Neural cell (in vitro differentiated cells): ENCODE results near the gene PLD5. TPM values are rescaled to one million over a fixed set of nuclear protein-coding genes. Genes with fewer than 3 reads are reported as not detected.

ENCODE experiments used
- H2AFZ ChIP-seq: fragments of 200-600, 300-800 bp; sonication (generic), shearing (Covaris generic); 2 replicates; pipeline ENCODE4 v1.6.0; 2014; ENCODE audit warnings: low read depth, mild to moderate bottlenecking, antibody characterized with exemption, low read length, moderate library complexity
- H3F3A ChIP-seq: fragments of 200-600 bp; shearing (Covaris generic); 2 replicates; pipeline ENCODE4 v1.6.1; 2016; ENCODE audit warnings: mild to moderate bottlenecking, moderate library complexity, mixed read lengths, antibody characterized with exemption, low read length; ENCODE audit not compliant: insufficient read depth, poor library complexity, severe bottlenecking
- H3K27ac ChIP-seq: fragments of 200-600, 300-800 bp; sonication (generic), shearing (Covaris generic); 2 replicates; pipeline ENCODE4 v1.5.1; 2014; ENCODE audit warnings: mild to moderate bottlenecking, low read length, moderate library complexity
- H3K27me3 ChIP-seq: fragments of 300-800, 200-600 bp; sonication (generic), shearing (Covaris generic); 2 replicates; pipeline ENCODE4 v1.6.0; 2014; ENCODE audit warnings: mild to moderate bottlenecking, low read depth, low read length, moderate library complexity; ENCODE audit not compliant: insufficient read depth
- H3K36me3 ChIP-seq: fragments of 300-800, 200-600 bp; sonication (generic), shearing (Covaris generic); 2 replicates; pipeline ENCODE4 v1.5.1; 2014; ENCODE audit warnings: mild to moderate bottlenecking, antibody characterized with exemption, low read length, moderate library complexity; ENCODE audit not compliant: insufficient read depth
- H3K4me2 ChIP-seq: fragments of 300-800, 200-600 bp; sonication (generic), shearing (Covaris generic); 2 replicates; pipeline ENCODE4 v1.6.0; 2014; ENCODE audit warnings: mild to moderate bottlenecking, low read length
- H3K4me3 ChIP-seq: fragments of 300-800, 200-600 bp; sonication (generic), shearing (Covaris generic); 2 replicates; pipeline ENCODE4 v1.5.1; 2014; ENCODE audit warnings: mild to moderate bottlenecking, low read length, moderate library complexity
- H3K79me2 ChIP-seq: fragments of 200-600 bp; shearing (Covaris generic); replicated peaks from 2 replicates; pipeline ENCODE4 v1.6.0; 2014; ENCODE audit warnings: mild to moderate bottlenecking, low read length, moderate library complexity; ENCODE audit not compliant: insufficient read depth
- H3K9ac ChIP-seq: fragments of 300-800, 200-600 bp; sonication (generic), shearing (Covaris generic); 2 replicates; pipeline ENCODE4 v1.6.1; 2016; ENCODE audit warnings: mild to moderate bottlenecking, low read length, mixed read lengths
- H3K9me2 ChIP-seq: fragments of 200-600 bp; shearing (Covaris generic); 2 replicates; pipeline ENCODE4 v1.6.1; 2016; ENCODE audit warnings: mild to moderate bottlenecking, low read length, mixed read lengths; ENCODE audit not compliant: insufficient read depth
- H3K9me3 ChIP-seq: fragments of 200-600, 300-800 bp; sonication (generic), shearing (Covaris generic); 2 replicates; pipeline ENCODE4 v1.6.1; 2016; ENCODE audit warnings: mild to moderate bottlenecking, mixed run types, low read length, moderate library complexity, mixed read lengths
- H4K20me1 ChIP-seq: fragments of 200-600 bp; shearing (Covaris generic); 2 replicates; pipeline ENCODE4 v1.6.1; 2016; ENCODE audit warnings: mild to moderate bottlenecking, mixed run types; ENCODE audit not compliant: insufficient read depth
- CTCF ChIP-seq: fragments of 450-650 bp; IDR thresholded peaks from 2 replicates; pipeline ENCODE4 v1.5.1; 2014; ENCODE audit warnings: antibody characterized with exemption, mild to moderate bottlenecking, moderate library complexity; ENCODE audit not compliant: poor library complexity, severe bottlenecking
- EP300 ChIP-seq: fragments of 450-650 bp; conservative IDR thresholded peaks from 2 replicates; pipeline ENCODE4 v1.6.1; 2014; ENCODE audit warnings: antibody characterized with exemption, mild to moderate bottlenecking, moderate library complexity; ENCODE audit not compliant: poor library complexity, severe bottlenecking
- EZH2 ChIP-seq: fragments of 200-600, 300-800 bp; shearing (Covaris generic), sonication (generic); IDR thresholded peaks from 2 replicates; pipeline ENCODE4 v1.6.1; 2014; ENCODE audit warnings: antibody characterized with exemption, low read length, borderline replicate concordance, mild to moderate bottlenecking; ENCODE audit not compliant: insufficient read depth, poor library complexity, severe bottlenecking
- MXI1 ChIP-seq: fragments of 450-650 bp; conservative IDR thresholded peaks from 2 replicates; pipeline ENCODE4 v1.6.1; 2014; ENCODE audit warnings: antibody characterized with exemption, mild to moderate bottlenecking; ENCODE audit not compliant: poor library complexity, severe bottlenecking
- POLR2AphosphoS5 ChIP-seq: IDR thresholded peaks from 2 replicates; pipeline ENCODE4 v1.6.1; 2012
- RAD21 ChIP-seq: fragments of 450-650 bp; conservative IDR thresholded peaks from 2 replicates; pipeline ENCODE4 v1.6.1; 2014; ENCODE audit warnings: antibody characterized with exemption, mild to moderate bottlenecking, moderate library complexity
- SMC3 ChIP-seq: fragments of 450-650 bp; conservative IDR thresholded peaks from 2 replicates; pipeline ENCODE4 v1.6.1; 2014; ENCODE audit warnings: antibody characterized with exemption, mild to moderate bottlenecking, moderate library complexity; ENCODE audit not compliant: poor library complexity
- TAF1 ChIP-seq: IDR thresholded peaks from 2 replicates; pipeline ENCODE4 v1.6.1; 2012; ENCODE audit warnings: low read depth
- polyA plus RNA-seq: library from polyadenylated mRNA; depleted of rRNA; stranded (reverse); fragments of >200 nt; gene quantifications from 2 replicates; pipeline ENCODE4 v1.2.3, GENCODE V29; 2014

Gene PLD5
- polyA plus RNA-seq, 1 donor from 2014 or later, result 0.64 TPM

- Histone ChIP-seq H3K36me3 (no peaks in the 10 kb centered on the region), H4K20me1 (no peaks in the 10 kb centered on the region), H2AFZ (no peak overlapping the region), H3K9ac (no peak overlapping the region), H3K4me2 (no peak overlapping the region), H3K27me3 (no peaks in the 10 kb centered on the region), H3K4me3 (no peak overlapping the region), H3F3A (no peaks in the 10 kb centered on the region), H3K9me3 (no peaks in the 10 kb centered on the region), H3K79me2 (no peaks in the 10 kb centered on the region), H3K9me2 (no peaks in the 10 kb centered on the region), H3K27ac (peak overlapping the region; percentile 50)
- TF ChIP-seq EP300 (peak; percentile 76), EZH2 (no peak)
Observed at GRCh38 chr1:242201090-242201489, 323.4 kb downstream of the PLD5 start.

- no peaks in the 10 kb centered on the region for H3F3A ChIP-seq
- no peaks in the 10 kb centered on the region for H4K20me1 ChIP-seq
- H3K4me2 ChIP-seq, result no peak overlapping the region
- no peak overlapping the region for H2AFZ ChIP-seq
- no peak overlapping the region for H3K4me3 ChIP-seq
- no peaks in the 10 kb centered on the region for H3K79me2 ChIP-seq
- H3K36me3 ChIP-seq, result no peaks in the 10 kb centered on the region
- H3K9me2 ChIP-seq, result no peaks in the 10 kb centered on the region
- no peaks in the 10 kb centered on the region for H3K27me3 ChIP-seq
- no peak overlapping the region for H3K27ac ChIP-seq
- H3K9me3 ChIP-seq, result no peaks in the 10 kb centered on the region
- TF ChIP-seq EZH2 (no peak), RAD21 (no peak)
- no peak overlapping the region for H3K9ac ChIP-seq
Observed at GRCh38 chr1:242199776-242200458, 324.6 kb downstream of the PLD5 start.

GRCh38 chr1:242197907-242198820, 326.3 kb downstream of the PLD5 start:
- Histone ChIP-seq H4K20me1 (no peaks in the 10 kb centered on the region), H3K27me3 (no peaks in the 10 kb centered on the region), H3K27ac (no peak overlapping the region), H3K9ac (no peak overlapping the region), H3K9me3 (no peaks in the 10 kb centered on the region), H3K4me3 (no peak overlapping the region), H3K36me3 (no peaks in the 10 kb centered on the region), H3K79me2 (no peaks in the 10 kb centered on the region), H3K9me2 (no peaks in the 10 kb centered on the region), H3K4me2 (no peak overlapping the region), H2AFZ (no peak overlapping the region), H3F3A (no peaks in the 10 kb centered on the region)
- no peak for TF ChIP-seq EP300
- no peak for TF ChIP-seq SMC3
- TF ChIP-seq POLR2AphosphoS5, result no peak
- no peak for TF ChIP-seq MXI1
- no peak for TF ChIP-seq TAF1
- TF ChIP-seq CTCF, result no peak
- no peak for TF ChIP-seq EZH2
